ENCODE results near the gene NLRC3. TPM values are rescaled to one million over a fixed set of nuclear protein-coding genes. Genes with fewer than 3 reads are reported as not detected.
A peak's percentile ranks its signal among the peaks of the same experiment; 100 is the strongest.

The NLRC3 gene, protein sequence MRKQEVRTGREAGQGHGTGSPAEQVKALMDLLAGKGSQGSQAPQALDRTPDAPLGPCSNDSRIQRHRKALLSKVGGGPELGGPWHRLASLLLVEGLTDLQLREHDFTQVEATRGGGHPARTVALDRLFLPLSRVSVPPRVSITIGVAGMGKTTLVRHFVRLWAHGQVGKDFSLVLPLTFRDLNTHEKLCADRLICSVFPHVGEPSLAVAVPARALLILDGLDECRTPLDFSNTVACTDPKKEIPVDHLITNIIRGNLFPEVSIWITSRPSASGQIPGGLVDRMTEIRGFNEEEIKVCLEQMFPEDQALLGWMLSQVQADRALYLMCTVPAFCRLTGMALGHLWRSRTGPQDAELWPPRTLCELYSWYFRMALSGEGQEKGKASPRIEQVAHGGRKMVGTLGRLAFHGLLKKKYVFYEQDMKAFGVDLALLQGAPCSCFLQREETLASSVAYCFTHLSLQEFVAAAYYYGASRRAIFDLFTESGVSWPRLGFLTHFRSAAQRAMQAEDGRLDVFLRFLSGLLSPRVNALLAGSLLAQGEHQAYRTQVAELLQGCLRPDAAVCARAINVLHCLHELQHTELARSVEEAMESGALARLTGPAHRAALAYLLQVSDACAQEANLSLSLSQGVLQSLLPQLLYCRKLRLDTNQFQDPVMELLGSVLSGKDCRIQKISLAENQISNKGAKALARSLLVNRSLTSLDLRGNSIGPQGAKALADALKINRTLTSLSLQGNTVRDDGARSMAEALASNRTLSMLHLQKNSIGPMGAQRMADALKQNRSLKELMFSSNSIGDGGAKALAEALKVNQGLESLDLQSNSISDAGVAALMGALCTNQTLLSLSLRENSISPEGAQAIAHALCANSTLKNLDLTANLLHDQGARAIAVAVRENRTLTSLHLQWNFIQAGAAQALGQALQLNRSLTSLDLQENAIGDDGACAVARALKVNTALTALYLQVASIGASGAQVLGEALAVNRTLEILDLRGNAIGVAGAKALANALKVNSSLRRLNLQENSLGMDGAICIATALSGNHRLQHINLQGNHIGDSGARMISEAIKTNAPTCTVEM
- not detected in 2 replicates for total RNA-seq (2014; rRNA removed)
- Bru-seq, nascent RNA, result percentile 5 among the genes with signal in this experiment
- BruChase-seq, experiment 1, labeled RNA remaining after a 6-hour chase, result percentile 17 among the genes with signal in this experiment
- percentile 4 among the genes with signal in this experiment for BruChase-seq, experiment 2, labeled RNA remaining after a 2-hour chase
- long read RNA-seq, result 0 reads

DNA sequence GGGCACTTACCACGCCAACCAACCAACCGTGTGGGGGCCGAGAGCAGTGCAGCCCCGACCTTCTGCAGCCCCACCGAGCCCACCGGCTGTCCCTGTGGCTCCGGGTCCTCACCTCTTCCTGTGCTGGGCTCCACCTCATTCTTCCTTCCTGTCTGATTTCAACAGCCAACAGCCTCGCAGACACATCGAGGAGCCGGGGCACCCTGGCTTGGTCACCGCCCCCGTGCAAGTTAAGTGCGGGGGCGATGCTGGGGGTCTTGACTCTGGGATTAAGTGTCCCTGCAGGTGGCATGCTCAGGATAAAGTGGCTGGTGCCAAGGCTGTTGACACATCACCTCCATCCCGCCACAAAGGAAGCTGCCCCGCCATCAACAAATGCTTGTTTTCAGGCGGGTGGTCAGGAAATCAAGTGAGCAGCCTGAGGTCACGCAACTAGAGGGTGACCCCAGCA lies at the start of gene NLRC3:
Gene NLRC3, minus strand, starts transcription at position 102 of the 451 bp plus-strand sequence. CDS start 12,367 bp downstream, outside the sequence.
- Histone ChIP-seq H4K20me1 (ENCODE audit: low read length) (no peaks in the 10 kb centered on the region), H3K79me2 (ENCODE audit: low read length) (no peaks in the 10 kb centered on the region), H3K27ac (ENCODE audit: low read length) (no peak within 1 kb of the TSS), H3F3A (ENCODE audit: low read length, unreplicated experiment) (no peaks in the 10 kb centered on the region), H3K27me3 (ENCODE audit: low read length) (no peaks in the 10 kb centered on the region), H3K9me3 (ENCODE audit: low read length) (no peaks in the 10 kb centered on the region), H3K9ac (ENCODE audit: low read length) (no peak within 1 kb of the TSS), H2AFZ (ENCODE audit: low read length) (no peak within 1 kb of the TSS), H3K36me3 (ENCODE audit: low read depth, low read length) (no peaks in the 10 kb centered on the region), H3K4me1 (ENCODE audit: insufficient read depth, low read length) (no peaks in the 10 kb centered on the region), H3K4me2 (ENCODE audit: low read length) (no peak within 1 kb of the TSS), H3K4me3 (ENCODE audit: low read length) (no peak within 1 kb of the TSS), H3K9me2 (replicated peaks; ENCODE audit: low read length) (no peaks in the 10 kb centered on the region)
- ATAC-seq, result no peak
- TF ChIP-seq EZH2 (IDR thresholded peaks at IDR 0.05; ENCODE audit: low read length, unreplicated experiment) (no peak), EZH2phosphoT487 (IDR thresholded peaks at IDR 0.05; ENCODE audit: borderline replicate concordance, low read length) (no peak)
- TF ChIP-seq, protein P1, sequence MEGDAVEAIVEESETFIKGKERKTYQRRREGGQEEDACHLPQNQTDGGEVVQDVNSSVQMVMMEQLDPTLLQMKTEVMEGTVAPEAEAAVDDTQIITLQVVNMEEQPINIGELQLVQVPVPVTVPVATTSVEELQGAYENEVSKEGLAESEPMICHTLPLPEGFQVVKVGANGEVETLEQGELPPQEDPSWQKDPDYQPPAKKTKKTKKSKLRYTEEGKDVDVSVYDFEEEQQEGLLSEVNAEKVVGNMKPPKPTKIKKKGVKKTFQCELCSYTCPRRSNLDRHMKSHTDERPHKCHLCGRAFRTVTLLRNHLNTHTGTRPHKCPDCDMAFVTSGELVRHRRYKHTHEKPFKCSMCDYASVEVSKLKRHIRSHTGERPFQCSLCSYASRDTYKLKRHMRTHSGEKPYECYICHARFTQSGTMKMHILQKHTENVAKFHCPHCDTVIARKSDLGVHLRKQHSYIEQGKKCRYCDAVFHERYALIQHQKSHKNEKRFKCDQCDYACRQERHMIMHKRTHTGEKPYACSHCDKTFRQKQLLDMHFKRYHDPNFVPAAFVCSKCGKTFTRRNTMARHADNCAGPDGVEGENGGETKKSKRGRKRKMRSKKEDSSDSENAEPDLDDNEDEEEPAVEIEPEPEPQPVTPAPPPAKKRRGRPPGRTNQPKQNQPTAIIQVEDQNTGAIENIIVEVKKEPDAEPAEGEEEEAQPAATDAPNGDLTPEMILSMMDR (conservative IDR thresholded peaks at IDR 0.05; ENCODE audit: low read depth, low read length), result no peak
- intact Hi-C loops (cut with micrococcal nuclease), result no loop called here
- ChIA-PET POLR2A (ENCODE audit: unreplicated experiment) (no interaction called here), CTCF (no interaction called here)
- no peak for DNase-seq
- no TSS peak for BruUV-seq (replicated peaks)

DNA sequence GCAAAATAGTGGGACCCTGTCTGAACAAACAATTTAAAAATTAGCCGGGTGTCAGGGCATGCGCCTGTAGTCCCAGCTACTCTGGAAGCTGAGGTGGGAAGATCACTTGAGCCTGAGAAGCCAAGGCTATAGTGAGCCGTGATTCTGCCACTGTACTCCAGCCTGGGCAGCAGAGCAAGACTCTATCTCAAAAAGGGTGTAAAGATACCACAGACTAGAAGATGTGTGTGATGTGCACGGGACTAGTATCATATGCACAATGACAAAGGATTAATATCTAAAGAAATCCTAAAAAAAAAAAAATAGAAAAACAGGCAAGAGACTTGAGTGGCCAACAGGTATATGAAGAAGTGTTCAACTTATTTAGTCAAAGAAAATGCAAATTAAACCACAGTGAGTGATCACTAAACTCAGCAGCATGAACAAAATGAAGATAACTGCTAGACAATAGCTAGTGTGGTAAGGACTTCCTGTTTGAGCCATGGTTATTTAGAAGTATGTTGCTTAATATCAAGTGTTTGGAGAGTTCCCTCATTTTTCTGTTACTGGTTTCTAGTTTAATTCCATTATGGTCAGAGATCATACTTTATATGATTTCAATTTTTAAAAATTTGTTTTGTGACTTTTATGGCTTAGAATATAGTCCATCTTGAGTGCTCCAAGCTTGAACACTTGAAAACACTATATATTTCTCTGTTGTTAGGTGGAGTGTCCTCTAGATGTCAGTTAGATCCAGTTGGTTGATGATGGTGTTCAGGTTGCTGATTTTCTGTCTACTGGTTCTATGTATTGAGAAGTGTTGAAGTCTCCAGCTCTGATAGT lies 48.9 kb upstream of the NLRC3 start:
- Histone ChIP-seq H3K27ac (ENCODE audit: low read length) (no peak overlapping the region), H3K9me3 (ENCODE audit: low read length) (no peaks in the 10 kb centered on the region), H3K4me1 (ENCODE audit: insufficient read depth, low read length) (no peaks in the 10 kb centered on the region), H3K9me2 (replicated peaks; ENCODE audit: low read length) (no peaks in the 10 kb centered on the region), H2AFZ (ENCODE audit: low read length) (no peak overlapping the region), H3K36me3 (ENCODE audit: low read depth, low read length) (no peaks in the 10 kb centered on the region), H4K20me1 (ENCODE audit: low read length) (no peaks in the 10 kb centered on the region), H3K9ac (ENCODE audit: low read length) (no peak overlapping the region), H3K27me3 (ENCODE audit: low read length) (no peaks in the 10 kb centered on the region), H3K4me2 (ENCODE audit: low read length) (no peak overlapping the region), H3K4me3 (ENCODE audit: low read length) (no peak overlapping the region), H3K79me2 (ENCODE audit: low read length) (no peaks in the 10 kb centered on the region), H3F3A (ENCODE audit: low read length, unreplicated experiment) (no peaks in the 10 kb centered on the region)
- ChIA-PET POLR2A (ENCODE audit: unreplicated experiment) (no interaction called here), CTCF (interaction anchor here (0.7 kb wide), 1 partner anchor 28 kb away, joined by 3 read pairs; no protein-coding TSS in a partner anchor)
- no TSS peak for BruUV-seq (replicated peaks)
- intact Hi-C loops (cut with micrococcal nuclease), result no loop called here
- TF ChIP-seq EZH2 (IDR thresholded peaks at IDR 0.05; ENCODE audit: low read length, unreplicated experiment), result no peak
- no peak for TF ChIP-seq EZH2phosphoT487 (IDR thresholded peaks at IDR 0.05; ENCODE audit: borderline replicate concordance, low read length)
- TF ChIP-seq, protein P1 (conservative IDR thresholded peaks at IDR 0.05; ENCODE audit: low read depth, low read length), result no peak
- DNase-seq (no peak), ATAC-seq (no peak)

All from PC-3 (cell line).